ENCODE measurements around the gene JAKMIP2. TPM values are rescaled to one million over a fixed set of nuclear protein-coding genes. Genes with fewer than 3 reads are reported as not detected.

JAKMIP2 gene
- total RNA-seq, 1 experiment from 2014 or later, result 6.4 TPM

- no peak overlapping the region for H2BK5ac ChIP-seq (ENCODE audit: insufficient read length, low read length)
- H3K23ac ChIP-seq (ENCODE audit: insufficient read length, low read depth, low read length), result no peak overlapping the region
- Mint-ChIP-seq H3K36me3 (ENCODE audit: insufficient read depth in 1 of 3, low read depth in 3 of 3) (peaks cover 9 to 22% (median 10%) of the 10 kb centered on the region in 3 experiments), H3K4me1 (peaks cover 19 to 33% of the 10 kb centered on the region in 2 experiments), H3K4me3 (no peak overlapping the region), H3K27me3 (ENCODE audit: low read depth) (no peaks in the 10 kb centered on the region), H3K9me3 (peaks cover 2 to 3% of the 10 kb centered on the region in 2 experiments; a peak in 3 of 5 replicates), H3K27ac (no peak overlapping the region)
- no peaks in the 10 kb centered on the region for H3K79me1 ChIP-seq (ENCODE audit: insufficient read depth, low read depth, low read length, poor library complexity, severe bottlenecking)
- no CpG with 5 or more reads among the region's 7 CpGs for WGBS (ENCODE audit: extremely low coverage, insufficient read length, low lambda C conversion rate)
- no peak overlapping the region for H3T11ph ChIP-seq (ENCODE audit: low read length)
- H3K56ac ChIP-seq (ENCODE audit: insufficient read length, low read depth, low read length), result no peak overlapping the region
- no peaks in the 10 kb centered on the region for H4K20me1 ChIP-seq (ENCODE audit: control insufficient read depth, insufficient read depth, insufficient read length)
- H2BK20ac ChIP-seq (ENCODE audit: low read depth, low read length, poor library complexity, severe bottlenecking), result no peak overlapping the region
- H3K9me3 ChIP-seq (ENCODE audit: control insufficient read depth, low read depth, low read length), result no peaks in the 10 kb centered on the region
- H3K9ac ChIP-seq (ENCODE audit: extremely low read depth, insufficient read length, low read length), result no peak overlapping the region
- no peak for TF ChIP-seq CTCF (conservative IDR thresholded peaks at IDR 0.05)
- no peak overlapping the region for H3K14ac ChIP-seq (ENCODE audit: insufficient read depth, low read length)
- no peak overlapping the region for H3K4me2 ChIP-seq (ENCODE audit: insufficient read depth, insufficient read length, low read length)
- no peak overlapping the region for H2BK120ac ChIP-seq (ENCODE audit: low read depth, low read length, poor library complexity, severe bottlenecking)
- H4K5ac ChIP-seq (ENCODE audit: insufficient read length, low read depth, low read length), result no peak overlapping the region
- no peak overlapping the region for H3K27ac ChIP-seq (ENCODE audit: insufficient read length, low read depth, low read length)
- H4K91ac ChIP-seq (ENCODE audit: insufficient read length, low read depth, low read length), result no peak overlapping the region
- H2AFZ ChIP-seq (ENCODE audit: low read length), result no peak overlapping the region
- no peak for DNase-seq
- H3K18ac ChIP-seq (ENCODE audit: insufficient read length, low read depth, low read length), result no peak overlapping the region
- H3K4ac ChIP-seq (ENCODE audit: low read depth, low read length), result no peak overlapping the region
- H3K79me2 ChIP-seq (ENCODE audit: insufficient read depth, low read length), result no peaks in the 10 kb centered on the region
- no peaks in the 10 kb centered on the region for H3K23me2 ChIP-seq (ENCODE audit: insufficient read length, low read depth, low read length, poor library complexity, severe bottlenecking)
- H2BK15ac ChIP-seq (ENCODE audit: low read depth, low read length), result no peak overlapping the region
- H3K4me1 ChIP-seq (ENCODE audit: insufficient read depth, low read length), result peaks cover 2% of the 10 kb centered on the region; the same call in 1 of the 2 replicates
- no peak overlapping the region for H2BK12ac ChIP-seq (ENCODE audit: insufficient read length, low read depth, low read length)
- no peak overlapping the region for H4K8ac ChIP-seq (replicated peaks; ENCODE audit: insufficient read length, low read depth, low read length)
- no peaks in the 10 kb centered on the region for H3K27me3 ChIP-seq (ENCODE audit: insufficient read depth, low read length)
- no peak overlapping the region for H2AK5ac ChIP-seq (ENCODE audit: insufficient read length, low read length)
Measured at GRCh38 chr5:147731431-147732290, 50.9 kb downstream of the JAKMIP2 start.
